ENCODE data around the gene FRMD3. TPM values are rescaled to one million over a fixed set of nuclear protein-coding genes. Genes with fewer than 3 reads are reported as not detected.

Gene FRMD3
- total RNA-seq, 2 donors from 2014 or later = 2.1 to 4.6 TPM

GRCh38 chr9:83472764-83473163 is 65.4 kb downstream of the FRMD3 start:
- peak in 1 of 4 donors; percentile 25 for DNase-seq
- Histone ChIP-seq H3K4me3 (no peak overlapping the region), H3K36me3 (replicated peaks in 1 of 2; ENCODE audit: insufficient read depth in 1 of 2, low read depth in 2 of 2) (no peaks in the 10 kb centered on the region), H3K4me1 (no peaks in the 10 kb centered on the region), H3K9me3 (no peaks in the 10 kb centered on the region), H3K27me3 (no peaks in the 10 kb centered on the region), H3K27ac (peak overlapping the region in 1 of 4 donors; percentile 22)
- ATAC-seq = no peak
- intact Hi-C loops (cut with DNase I) = no loop called here
- TF ChIP-seq POLR2A (IDR thresholded peaks at IDR 0.05) (no peak), CTCF (IDR thresholded peaks at IDR 0.05) (no peak)
- WGBS, 2 donors = 83 to 86% methylated on average over 5 of the region's 5 CpGs

- TF ChIP-seq POLR2A (IDR thresholded peaks at IDR 0.05) (no peak), CTCF (IDR thresholded peaks at IDR 0.05) (no peak)
- no peaks in the 10 kb centered on the region for H3K9me3 ChIP-seq
- no peaks in the 10 kb centered on the region for H3K36me3 ChIP-seq (replicated peaks in 1 of 2; ENCODE audit: insufficient read depth in 1 of 2, low read depth in 2 of 2)
- H3K4me1 ChIP-seq = no peaks in the 10 kb centered on the region
- 63 to 80% methylated on average over 4 of the region's 4 CpGs for WGBS, 2 donors
- no peak for ATAC-seq
- no peak for DNase-seq
- no peaks in the 10 kb centered on the region for H3K27me3 ChIP-seq
- H3K4me3 ChIP-seq = no peak overlapping the region
- intact Hi-C loops (cut with DNase I) = no loop called here
- peak overlapping the region in 1 of 4 donors; percentile 22 for H3K27ac ChIP-seq
Measured at GRCh38 chr9:83472221-83472665, 66.0 kb downstream of the FRMD3 start.

DNA sequence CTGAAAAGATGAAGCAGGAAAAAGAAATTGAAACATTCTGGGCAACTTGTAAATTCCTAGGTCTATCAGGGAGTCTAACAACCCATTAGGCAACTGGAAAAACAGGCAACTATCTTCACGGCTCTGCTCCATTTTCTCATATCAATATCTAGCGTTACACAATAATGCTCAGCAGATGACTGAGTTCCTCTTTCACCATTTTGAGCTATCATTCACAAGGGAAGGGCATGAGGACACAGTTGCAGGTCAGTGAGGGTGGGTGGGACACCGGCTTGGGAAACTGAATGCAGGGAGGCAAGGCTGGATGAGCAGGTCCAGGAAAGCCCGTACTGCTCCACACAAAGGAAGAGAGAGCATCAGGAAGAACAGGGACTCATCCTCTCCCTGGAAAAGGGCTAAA is 67.0 kb downstream of the FRMD3 start:
- ATAC-seq (no peak), DNase-seq (no peak)
- WGBS, 2 donors = 76 to 90% methylated on average over 4 of the region's 4 CpGs
- no peaks in the 10 kb centered on the region for H3K27me3 ChIP-seq
- no peak overlapping the region for H3K4me3 ChIP-seq
- intact Hi-C loops (cut with DNase I) = no loop called here
- H3K9me3 ChIP-seq = no peaks in the 10 kb centered on the region
- H3K4me1 ChIP-seq = no peaks in the 10 kb centered on the region
- TF ChIP-seq POLR2A (IDR thresholded peaks at IDR 0.05) = no peak
- TF ChIP-seq CTCF (IDR thresholded peaks at IDR 0.05) = no peak
- H3K36me3 ChIP-seq (replicated peaks in 1 of 2; ENCODE audit: insufficient read depth in 1 of 2, low read depth in 2 of 2) = no peaks in the 10 kb centered on the region
- H3K27ac ChIP-seq = no peak overlapping the region

DNA sequence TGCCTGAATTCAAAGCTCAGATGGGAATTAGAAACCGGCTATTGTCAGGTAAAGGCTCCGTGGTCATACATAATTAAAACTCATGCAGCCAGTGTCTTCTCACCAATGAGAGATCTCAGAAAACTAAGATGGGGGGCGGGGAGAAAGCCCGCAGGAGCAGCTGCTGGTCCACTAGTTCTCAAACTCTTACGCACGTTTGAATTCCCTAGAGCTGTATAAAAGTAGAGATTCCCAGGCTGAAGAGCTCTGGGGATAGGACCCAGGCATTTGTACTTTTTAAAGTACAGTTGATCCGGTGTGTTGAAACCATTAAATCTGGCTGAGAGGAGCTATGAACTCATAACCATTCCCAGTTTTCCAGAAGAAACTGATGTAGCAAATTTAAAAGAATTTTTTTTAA is 68.5 kb downstream of the FRMD3 start:
- no peaks in the 10 kb centered on the region for H3K36me3 ChIP-seq (replicated peaks in 1 of 2; ENCODE audit: insufficient read depth in 1 of 2, low read depth in 2 of 2)
- no peaks in the 10 kb centered on the region for H3K4me1 ChIP-seq
- intact Hi-C loops (cut with DNase I) = no loop called here
- DNase-seq (no peak), ATAC-seq (no peak)
- H3K27me3 ChIP-seq = no peaks in the 10 kb centered on the region
- 84 to 87% methylated on average over 7 of the region's 7 CpGs for WGBS, 2 donors
- H3K9me3 ChIP-seq = no peaks in the 10 kb centered on the region
- no peak overlapping the region for H3K4me3 ChIP-seq
- no peak overlapping the region for H3K27ac ChIP-seq
- TF ChIP-seq POLR2A (IDR thresholded peaks at IDR 0.05) (no peak), CTCF (IDR thresholded peaks at IDR 0.05) (no peak)

GRCh38 chr9:83468821-83469220 is 69.4 kb downstream of the FRMD3 start:
- Histone ChIP-seq H3K27ac (no peak overlapping the region), H3K9me3 (no peaks in the 10 kb centered on the region)
- WGBS, 2 donors = 83 to 86% methylated on average over 3 of the region's 3 CpGs

More at GRCh38 chr9:83468821-83469220, 69.4 kb downstream of the FRMD3 start:
- no peak for TF ChIP-seq CTCF (IDR thresholded peaks at IDR 0.05)
- no peak for TF ChIP-seq POLR2A (IDR thresholded peaks at IDR 0.05)
- intact Hi-C loops (cut with DNase I) = no loop called here
- DNase-seq (no peak), ATAC-seq (no peak)
- no peaks in the 10 kb centered on the region for H3K36me3 ChIP-seq (replicated peaks in 1 of 2; ENCODE audit: insufficient read depth in 1 of 2, low read depth in 2 of 2)
- H3K4me3 ChIP-seq = no peak overlapping the region
- H3K27me3 ChIP-seq = no peaks in the 10 kb centered on the region
- no peaks in the 10 kb centered on the region for H3K4me1 ChIP-seq

All from body of pancreas (tissue), 4 donors.